ENCODE data around the gene GLUL. TPM values are rescaled to one million over a fixed set of nuclear protein-coding genes. Genes with fewer than 3 reads are reported as not detected.

Gene GLUL
- 218 and 437 TPM in 2 replicates for total RNA-seq

GRCh38 chr1:182391362-182392049, at the start of gene GLUL:
Gene GLUL, minus strand, starts transcription at chr1:182391790. Its CDS starts 3,053 bp downstream, at chr1:182388737.

GRCh38 chr1:182400567-182400966, 9.0 kb upstream of the GLUL start, which contains the start of gene TEDDM1:
Gene TEDDM1, minus strand, starts transcription at chr1:182400667. Its CDS starts 182 bp downstream, at chr1:182400485.

Other genes starting within 250 kb of the GLUL start
- not detected in 2 replicates for gene TEDDM1, start 8.9 kb upstream of the GLUL start, total RNA-seq
- gene RGSL1, start 58.4 kb upstream of the GLUL start, total RNA-seq: 0.32 TPM in 1 of 2 replicates, not detected in the other
- gene RNASEL, start 197.5 kb upstream of the GLUL start, total RNA-seq: 11.3 and 12.6 TPM in 2 replicates
- 0.95 and 1.1 TPM in 2 replicates for gene RGS16, start 212.6 kb upstream of the GLUL start, total RNA-seq

All from bronchial smooth muscle cell (primary cell).